H9 (cell line): ENCODE measurements around the gene KRT34. TPM values are rescaled to one million over a fixed set of nuclear protein-coding genes. Genes with fewer than 3 reads are reported as not detected.

Source experiments
- DNase-seq: peaks from one replicate; pipeline ENCODE4 v3.0.0-alpha.2; 2017
- H2AFZ ChIP-seq: one replicate; pipeline ENCODE4 v1.6.1; 2013; ENCODE audit warnings: mild to moderate bottlenecking, low read length, control low read depth, moderate library complexity
- H2AK5ac ChIP-seq: 2 replicates; pipeline ENCODE4 v1.6.1; 2013; ENCODE audit warnings: low read length, control low read depth, mixed read lengths; ENCODE audit not compliant: insufficient read length
- H2BK120ac ChIP-seq: one replicate; pipeline ENCODE4 v1.6.1; 2013; ENCODE audit warnings: low read depth, mild to moderate bottlenecking, low read length, control low read depth, inconsistent platforms; ENCODE audit not compliant: poor library complexity, severe bottlenecking
- H2BK12ac ChIP-seq: 2 replicates; pipeline ENCODE4 v1.6.1; 2013; ENCODE audit warnings: low read length, control low read depth, mixed read lengths, low read depth; ENCODE audit not compliant: insufficient read length
- H2BK15ac ChIP-seq: 2 replicates; pipeline ENCODE4 v1.6.1; 2013; ENCODE audit warnings: low read depth, low read length, control low read depth
- H2BK20ac ChIP-seq: one replicate; pipeline ENCODE4 v1.6.1; 2013; ENCODE audit warnings: low read depth, mild to moderate bottlenecking, low read length, control low read depth, inconsistent platforms; ENCODE audit not compliant: poor library complexity, severe bottlenecking
- H2BK5ac ChIP-seq: 2 replicates; pipeline ENCODE4 v1.6.1; 2013; ENCODE audit warnings: low read length, control low read depth, mixed read lengths; ENCODE audit not compliant: insufficient read length
- H3K14ac ChIP-seq: 2 replicates; pipeline ENCODE4 v1.6.1; 2013; ENCODE audit warnings: low read length, control low read depth; ENCODE audit not compliant: insufficient read depth
- H3K18ac ChIP-seq: 2 replicates; pipeline ENCODE4 v1.6.1; 2013; ENCODE audit warnings: low read depth, mild to moderate bottlenecking, mixed read lengths, low read length, control low read depth; ENCODE audit not compliant: insufficient read length
- H3K23ac ChIP-seq: 2 replicates; pipeline ENCODE4 v1.6.1; 2013; ENCODE audit warnings: low read length, control low read depth, mixed read lengths, low read depth; ENCODE audit not compliant: insufficient read length
- H3K23me2 ChIP-seq: 2 replicates; pipeline ENCODE4 v1.6.1; 2013; ENCODE audit warnings: low read depth, mild to moderate bottlenecking, mixed read lengths, low read length, control low read depth; ENCODE audit not compliant: insufficient read length, poor library complexity, severe bottlenecking
- H3K27ac ChIP-seq: 2 replicates; pipeline ENCODE4 v1.5.1; 2013; ENCODE audit warnings: low read length, control low read depth, mixed read lengths, low read depth; ENCODE audit not compliant: insufficient read length
- H3K27me3 ChIP-seq: 2 replicates; pipeline ENCODE4 v1.6.1; 2013; ENCODE audit warnings: low read length, control low read depth, inconsistent platforms; ENCODE audit not compliant: insufficient read depth
- H3K4ac ChIP-seq: 2 replicates; pipeline ENCODE4 v1.6.1; 2013; ENCODE audit warnings: low read depth, mild to moderate bottlenecking, control low read depth, inconsistent platforms, low read length, moderate library complexity
- H3K4me1 ChIP-seq: 2 replicates; pipeline ENCODE4 v1.6.1; 2013; ENCODE audit warnings: low read length, control low read depth, inconsistent platforms; ENCODE audit not compliant: insufficient read depth
- H3K4me2 ChIP-seq: 2 replicates; pipeline ENCODE4 v1.6.1; 2013; ENCODE audit warnings: low read length, control low read depth, mixed read lengths; ENCODE audit not compliant: insufficient read length, insufficient read depth
- H3K56ac ChIP-seq: 2 replicates; pipeline ENCODE4 v1.6.1; 2013; ENCODE audit warnings: low read depth, mild to moderate bottlenecking, mixed read lengths, low read length, control low read depth; ENCODE audit not compliant: insufficient read length
- H3K79me1 ChIP-seq: 2 replicates; pipeline ENCODE4 v1.6.1; 2013; ENCODE audit warnings: low read depth, mild to moderate bottlenecking, moderate library complexity, low read length, control low read depth, inconsistent platforms; ENCODE audit not compliant: insufficient read depth, poor library complexity, severe bottlenecking
- H3K79me2 ChIP-seq: 2 replicates; pipeline ENCODE4 v1.6.1; 2013; ENCODE audit warnings: low read length, control low read depth, inconsistent platforms; ENCODE audit not compliant: insufficient read depth
- H3K9ac ChIP-seq: 2 replicates; pipeline ENCODE4 v1.6.1; 2013; ENCODE audit warnings: low read length, control low read depth, mixed read lengths; ENCODE audit not compliant: insufficient read length; ENCODE audit errors: extremely low read depth
- H3K9me3 ChIP-seq: one replicate; pipeline ENCODE4 v1.6.1; 2013; ENCODE audit warnings: low read depth, low read length, inconsistent platforms; ENCODE audit not compliant: control insufficient read depth
- H3T11ph ChIP-seq: one replicate; pipeline ENCODE4 v1.6.1; 2013; ENCODE audit warnings: mild to moderate bottlenecking, low read length, control low read depth, inconsistent platforms
- H4K20me1 ChIP-seq: one replicate; pipeline ENCODE4 v1.6.1; 2013; ENCODE audit not compliant: control insufficient read depth, insufficient read length, insufficient read depth
- H4K5ac ChIP-seq: 2 replicates; pipeline ENCODE4 v1.6.1; 2013; ENCODE audit warnings: low read depth, mild to moderate bottlenecking, mixed read lengths, low read length, control low read depth; ENCODE audit not compliant: insufficient read length
- H4K8ac ChIP-seq: replicated peaks from 2 replicates; pipeline ENCODE4 v1.6.1; 2013; ENCODE audit warnings: low read length, control low read depth, mixed read lengths, low read depth; ENCODE audit not compliant: insufficient read length
- H4K91ac ChIP-seq: 2 replicates; pipeline ENCODE4 v1.6.1; 2013; ENCODE audit warnings: low read depth, mild to moderate bottlenecking, moderate library complexity, mixed read lengths, low read length, control low read depth; ENCODE audit not compliant: insufficient read length
- H3K27ac Mint-ChIP-seq, 3 experiments: 2 replicates in 2 of 3; 3 replicates in 1 of 3; pipeline ENCODE4 v1.8.0; 2020 to 2021; ENCODE audit warnings: mixed read lengths in 3 of 3, mild to moderate bottlenecking in 1 of 3, moderate library complexity in 1 of 3
- H3K27me3 Mint-ChIP-seq: 2 replicates; pipeline ENCODE4 v1.8.0; 2021; ENCODE audit warnings: low read depth, mild to moderate bottlenecking, moderate library complexity, mixed read lengths
- H3K36me3 Mint-ChIP-seq, 3 experiments: 2 replicates in 2 of 3; 3 replicates in 1 of 3; pipeline ENCODE4 v1.8.0; 2020 to 2021; ENCODE audit warnings: low read depth in 3 of 3, mixed read lengths in 3 of 3; ENCODE audit not compliant: insufficient read depth in 1 of 3
- H3K4me1 Mint-ChIP-seq, 2 experiments: 2 replicates each; pipeline ENCODE4 v1.8.0; 2020; ENCODE audit warnings: mixed read lengths in 2 of 2
- H3K4me3 Mint-ChIP-seq, 2 experiments: 2 replicates in 1 of 2; 3 replicates in 1 of 2; pipeline ENCODE4 v1.8.0; 2020 to 2021; ENCODE audit warnings: mild to moderate bottlenecking in 2 of 2, mixed read lengths in 2 of 2, moderate library complexity in 1 of 2
- H3K9me3 Mint-ChIP-seq, 2 experiments: 2 replicates in 1 of 2; 3 replicates in 1 of 2; pipeline ENCODE4 v1.8.0; 2020; ENCODE audit warnings: mild to moderate bottlenecking in 2 of 2, mixed read lengths in 2 of 2, moderate library complexity in 1 of 2
- whole genome bisulfite sequencing: extraction: QIAGEN DNeasy Blood & Tissue Kit; methylation state at CpG from one replicate; pipeline ENCODE4 v1.1.7; 2013; ENCODE audit warnings: missing lambda C conversion rate, low lambda C conversion rate, mixed read lengths; ENCODE audit not compliant: insufficient read length; ENCODE audit errors: extremely low coverage; 5-methylcytosine and 5-hydroxymethylcytosine counted together
- total RNA-seq: library from RNA; stranded (reverse); gene quantifications from 2 replicates; pipeline ENCODE4 v1.2.1, GENCODE V29; 2021
- TF ChIP-seq, protein P1 (sequence below): fragments of 200-600 bp; sonication (generic); conservative IDR thresholded peaks from 3 replicates; pipeline ENCODE4 v1.8.0; 2021; ENCODE audit warnings: antibody characterized with exemption, mild to moderate bottlenecking

The KRT34 gene
- total RNA-seq, 1 experiment from 2014 or later = not detected

DNA sequence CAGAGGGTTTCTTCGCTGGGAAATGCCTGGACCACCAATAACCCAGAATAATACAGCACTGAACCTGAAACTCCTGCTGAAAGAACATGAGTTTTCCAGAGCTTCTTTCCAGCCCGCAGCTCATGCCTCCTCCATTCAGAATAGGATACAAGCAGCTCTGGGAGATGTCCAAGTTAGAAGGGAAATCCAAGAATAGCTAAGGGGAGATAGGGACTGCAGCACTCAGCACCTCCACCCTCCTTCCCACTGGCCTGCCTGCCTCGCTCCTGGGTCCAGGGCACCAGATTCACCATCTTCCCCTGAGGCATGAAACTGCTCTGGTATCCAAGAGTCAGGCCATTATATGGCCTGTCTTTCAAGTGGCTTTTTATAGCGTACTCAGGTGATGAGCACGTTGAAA is 11.2 kb upstream of the KRT34 start:
- H3K9me3 ChIP-seq = no peaks in the 10 kb centered on the region
- no peak overlapping the region for H3K27ac Mint-ChIP-seq
- H3K14ac ChIP-seq = no peak overlapping the region
- H3K79me2 ChIP-seq = no peaks in the 10 kb centered on the region
- 0 out of 4 replicates have a peak, but pooled peaks cover 0 to 3% of the 10 kb centered on the region in 2 experiments for H3K4me1 Mint-ChIP-seq
- H3K9ac ChIP-seq = no peak overlapping the region
- no peak overlapping the region for H4K91ac ChIP-seq
- H2BK15ac ChIP-seq = no peak overlapping the region
- no peaks in the 10 kb centered on the region for H4K20me1 ChIP-seq
- no peak overlapping the region for H3K4me2 ChIP-seq
- H4K5ac ChIP-seq = no peak overlapping the region
- TF ChIP-seq, protein P1, sequence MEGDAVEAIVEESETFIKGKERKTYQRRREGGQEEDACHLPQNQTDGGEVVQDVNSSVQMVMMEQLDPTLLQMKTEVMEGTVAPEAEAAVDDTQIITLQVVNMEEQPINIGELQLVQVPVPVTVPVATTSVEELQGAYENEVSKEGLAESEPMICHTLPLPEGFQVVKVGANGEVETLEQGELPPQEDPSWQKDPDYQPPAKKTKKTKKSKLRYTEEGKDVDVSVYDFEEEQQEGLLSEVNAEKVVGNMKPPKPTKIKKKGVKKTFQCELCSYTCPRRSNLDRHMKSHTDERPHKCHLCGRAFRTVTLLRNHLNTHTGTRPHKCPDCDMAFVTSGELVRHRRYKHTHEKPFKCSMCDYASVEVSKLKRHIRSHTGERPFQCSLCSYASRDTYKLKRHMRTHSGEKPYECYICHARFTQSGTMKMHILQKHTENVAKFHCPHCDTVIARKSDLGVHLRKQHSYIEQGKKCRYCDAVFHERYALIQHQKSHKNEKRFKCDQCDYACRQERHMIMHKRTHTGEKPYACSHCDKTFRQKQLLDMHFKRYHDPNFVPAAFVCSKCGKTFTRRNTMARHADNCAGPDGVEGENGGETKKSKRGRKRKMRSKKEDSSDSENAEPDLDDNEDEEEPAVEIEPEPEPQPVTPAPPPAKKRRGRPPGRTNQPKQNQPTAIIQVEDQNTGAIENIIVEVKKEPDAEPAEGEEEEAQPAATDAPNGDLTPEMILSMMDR = no peak
- H3K56ac ChIP-seq = no peak overlapping the region
- H3K27ac ChIP-seq = no peak overlapping the region
- no peak overlapping the region for H3K4ac ChIP-seq
- H2AFZ ChIP-seq = no peak overlapping the region
- no peaks in the 10 kb centered on the region; a peak in 1 of 5 replicates for H3K9me3 Mint-ChIP-seq
- no peak overlapping the region for H3K4me3 Mint-ChIP-seq
- no peaks in the 10 kb centered on the region for H3K23me2 ChIP-seq
- no peaks in the 10 kb centered on the region for H3K27me3 ChIP-seq
- H3K36me3 Mint-ChIP-seq = no peaks in the 10 kb centered on the region
- no peak overlapping the region for H4K8ac ChIP-seq
- H2BK5ac ChIP-seq = no peak overlapping the region
- no peak overlapping the region for H3K18ac ChIP-seq
- H2AK5ac ChIP-seq = no peak overlapping the region
- H3K79me1 ChIP-seq = no peaks in the 10 kb centered on the region
- no peaks in the 10 kb centered on the region for H3K4me1 ChIP-seq
- WGBS = no CpG with 5 or more reads among the region's 5 CpGs
- no peak overlapping the region for H2BK20ac ChIP-seq
- H3K23ac ChIP-seq = no peak overlapping the region
- H3K27me3 Mint-ChIP-seq = no peaks in the 10 kb centered on the region; the same call in 1 of the 2 replicates
- H2BK120ac ChIP-seq = no peak overlapping the region
- no peak for DNase-seq
- H2BK12ac ChIP-seq = no peak overlapping the region
- H3T11ph ChIP-seq = no peak overlapping the region
